Upper lobe of left lung (tissue), 6 donors: ENCODE data around the gene FBN2. TPM values are rescaled to one million over a fixed set of nuclear protein-coding genes. Genes with fewer than 3 reads are reported as not detected.
"Not testable (repeated sequence)": the region's sequence is repeated elsewhere in the genome, so short reads cannot be mapped to it uniquely, and the experiment has no call there.

ENCODE experiments used
- ATAC-seq, 2 donors: fragments of 200-7000 bp; cut with Tn5 transposase; one replicate each; pipeline ENCODE4 v1.9.1; 2022; ENCODE audit warnings: mild to moderate bottlenecking in 2 of 2, moderate library complexity in 2 of 2; ENCODE audit not compliant: low FRiP score in 2 of 2
- DNase-seq, 2 donors: peaks; one replicate each; pipeline ENCODE4 v3.0.0-alpha.2; 2019 to 2020
- H3K27ac ChIP-seq, 4 donors: fragments of 200-600 bp; sonication (generic); one replicate each; pipeline ENCODE4 v1.5.1; 2016 to 2019
- H3K27me3 ChIP-seq, 4 donors: fragments of 200-600 bp; sonication (generic); one replicate each; pipeline ENCODE4 v1.5.1; 2017 to 2019
- H3K36me3 ChIP-seq, 4 donors: fragments of 200-600 bp; sonication (generic); one replicate each; pipeline ENCODE4 v1.5.1; 2016 to 2019
- H3K4me1 ChIP-seq, 4 donors: fragments of 200-600 bp; sonication (generic); one replicate each; pipeline ENCODE4 v1.5.1; 2018 to 2019
- H3K4me3 ChIP-seq, 4 donors: fragments of 200-600 bp; sonication (generic); one replicate each; pipeline ENCODE4 v1.5.1; 2017 to 2019; ENCODE audit warnings: mild to moderate bottlenecking in 2 of 4, moderate library complexity in 1 of 4
- H3K9me3 ChIP-seq, 4 donors: fragments of 200-600 bp; sonication (generic); one replicate each; pipeline ENCODE4 v1.5.1; 2018 to 2019
- CTCF ChIP-seq, 6 experiments: fragments of 450-650 bp in 4 of 6; fragments of 200-600 bp in 2 of 6; sonication (generic) in 2 of 6; IDR thresholded peaks; one replicate each; pipeline ENCODE4 v1.5.1; 2016 to 2019; ENCODE audit warnings: antibody characterized with exemption in 6 of 6
- EP300 ChIP-seq, 4 donors: sonication (generic); formaldehyde crosslinking; IDR thresholded peaks; one replicate each; pipeline ENCODE4 v1.5.1; 2017; ENCODE audit warnings: antibody characterized with exemption in 4 of 4, control low read depth in 2 of 4
- POLR2A ChIP-seq, 4 donors: fragments of 450-650 bp; IDR thresholded peaks; one replicate each; pipeline ENCODE4 v1.5.1; 2016 to 2017; ENCODE audit warnings: antibody characterized with exemption in 4 of 4, mild to moderate bottlenecking in 2 of 4
- POLR2AphosphoS5 ChIP-seq, 2 donors: sonication (generic); formaldehyde crosslinking; IDR thresholded peaks; one replicate each; pipeline ENCODE4 v1.5.1; 2017; ENCODE audit warnings: antibody characterized with exemption in 2 of 2
- WGBS, 2 donors: methylation state at CpG; one replicate each; pipeline ENCODE4 v1.1.5; 2017 to 2018; 5-methylcytosine and 5-hydroxymethylcytosine counted together
- total RNA-seq, 6 donors: library from RNA; depleted of rRNA in 4 of 6; stranded (reverse); fragments of >200 nt in 4 of 6; gene quantifications; one replicate each; pipeline versions ENCODE4 v1.1.0 to v1.2.1, GENCODE V29; 2016 to 2021
- donor health status: DM: no; HTN: no; CAD: no; lungs with moderate emphysema.
- donor health status: DM: no; HTN: yes; CAD: no; lungs with severe emphysema.

The FBN2 gene
- total RNA-seq, 6 donors from 2014 or later, result under 0.01 to 1.7 (median 0.39) TPM

- TF ChIP-seq POLR2AphosphoS5 (IDR thresholded peaks at IDR 0.05), result no peak
- DNase-seq (no peak), ATAC-seq (no peak)
- Histone ChIP-seq H3K36me3 (no peaks in the 10 kb centered on the region), H3K27me3 (no peaks in the 10 kb centered on the region), H3K9me3 (peaks cover 0 to 6% (median 0%) of the 10 kb centered on the region in 4 donors), H3K4me1 (no peaks in the 10 kb centered on the region), H3K27ac (no peak overlapping the region), H3K4me3 (no peak overlapping the region)
- WGBS, 2 donors, result 85 to 87% methylated on average over 2 of the region's 2 CpGs
Measured at GRCh38 chr5:128506643-128507042, 31.4 kb downstream of the FBN2 start.

GRCh38 chr5:128503727-128504126 lies 34.3 kb downstream of the FBN2 start:
- not testable (repeated sequence) for H3K36me3 ChIP-seq, ATAC-seq, H3K27ac ChIP-seq, H3K4me3 ChIP-seq, H3K27me3 ChIP-seq, H3K9me3 ChIP-seq, DNase-seq, H3K4me1 ChIP-seq
- WGBS, 2 donors, result 90% methylated on average over 1 of the region's 1 CpG; no CpG with 5 or more reads in 1 of the 2 donors

- WGBS, 2 donors, result 46 to 48% methylated on average over 5 of the region's 5 CpGs
- TF ChIP-seq POLR2AphosphoS5 (IDR thresholded peaks at IDR 0.05) (no peak), POLR2A (IDR thresholded peaks at IDR 0.05) (no peak), EP300 (IDR thresholded peaks at IDR 0.05) (no peak), CTCF (IDR thresholded peaks at IDR 0.05) (peak in 4 of 6 experiments; percentile 40 to 52 (median 46))
- Histone ChIP-seq H3K4me3 (no peak overlapping the region), H3K27ac (no peak overlapping the region), H3K27me3 (no peaks in the 10 kb centered on the region), H3K9me3 (peaks cover 0 to 3% (median 0%) of the 10 kb centered on the region in 4 donors), H3K4me1 (no peaks in the 10 kb centered on the region), H3K36me3 (no peaks in the 10 kb centered on the region)
- DNase-seq, result no peak
- peak in 1 of 2 donors; percentile 52 for ATAC-seq
Measured at GRCh38 chr5:128498844-128499455, 39.1 kb downstream of the FBN2 start.

- no peaks in the 10 kb centered on the region for H3K9me3 ChIP-seq
- 77 to 87% methylated on average over 1 of the region's 1 CpG for WGBS, 2 donors
- no peak overlapping the region for H3K4me3 ChIP-seq
- no peaks in the 10 kb centered on the region for H3K36me3 ChIP-seq
- no peaks in the 10 kb centered on the region for H3K4me1 ChIP-seq
- TF ChIP-seq CTCF (IDR thresholded peaks at IDR 0.05), result no peak
- TF ChIP-seq EP300 (IDR thresholded peaks at IDR 0.05), result no peak
- no peak for TF ChIP-seq POLR2A (IDR thresholded peaks at IDR 0.05)
- no peak for TF ChIP-seq POLR2AphosphoS5 (IDR thresholded peaks at IDR 0.05)
- H3K27ac ChIP-seq, result no peak overlapping the region
- DNase-seq (no peak), ATAC-seq (no peak)
- H3K27me3 ChIP-seq, result no peaks in the 10 kb centered on the region
Measured at GRCh38 chr5:128494516-128494915, 43.5 kb downstream of the FBN2 start.

- TF ChIP-seq EP300 (IDR thresholded peaks at IDR 0.05) (no peak), CTCF (IDR thresholded peaks at IDR 0.05) (no peak), POLR2A (IDR thresholded peaks at IDR 0.05) (no peak), POLR2AphosphoS5 (IDR thresholded peaks at IDR 0.05) (no peak)
- 92 to 97% methylated on average over 4 of the region's 4 CpGs for WGBS, 2 donors
- DNase-seq, result no peak
- Histone ChIP-seq H3K36me3 (no peaks in the 10 kb centered on the region), H3K4me3 (no peak overlapping the region), H3K4me1 (no peaks in the 10 kb centered on the region), H3K9me3 (no peaks in the 10 kb centered on the region), H3K27me3 (no peaks in the 10 kb centered on the region), H3K27ac (no peak overlapping the region)
- ATAC-seq, result no peak
Measured at GRCh38 chr5:128493657-128494329, 44.3 kb downstream of the FBN2 start.

- no peaks in the 10 kb centered on the region for H3K36me3 ChIP-seq
- DNase-seq (no peak), ATAC-seq (no peak)
- no peaks in the 10 kb centered on the region for H3K4me1 ChIP-seq
- H3K27me3 ChIP-seq, result no peaks in the 10 kb centered on the region
- TF ChIP-seq POLR2A (IDR thresholded peaks at IDR 0.05) (no peak), POLR2AphosphoS5 (IDR thresholded peaks at IDR 0.05) (no peak), EP300 (IDR thresholded peaks at IDR 0.05) (no peak), CTCF (IDR thresholded peaks at IDR 0.05) (no peak)
- H3K4me3 ChIP-seq, result no peak overlapping the region
- no peaks in the 10 kb centered on the region for H3K9me3 ChIP-seq
- WGBS, 2 donors, result 29 to 34% methylated on average over 3 of the region's 3 CpGs
- H3K27ac ChIP-seq, result no peak overlapping the region
Measured at GRCh38 chr5:128491291-128491690, 46.8 kb downstream of the FBN2 start.
